ENCODE results near the gene OSBPL5. TPM values are rescaled to one million over a fixed set of nuclear protein-coding genes. Genes with fewer than 3 reads are reported as not detected.

Gene OSBPL5
- total and polyA plus RNA-seq, 8 donors = 8.6 to 127 (median 25.2) TPM

DNA sequence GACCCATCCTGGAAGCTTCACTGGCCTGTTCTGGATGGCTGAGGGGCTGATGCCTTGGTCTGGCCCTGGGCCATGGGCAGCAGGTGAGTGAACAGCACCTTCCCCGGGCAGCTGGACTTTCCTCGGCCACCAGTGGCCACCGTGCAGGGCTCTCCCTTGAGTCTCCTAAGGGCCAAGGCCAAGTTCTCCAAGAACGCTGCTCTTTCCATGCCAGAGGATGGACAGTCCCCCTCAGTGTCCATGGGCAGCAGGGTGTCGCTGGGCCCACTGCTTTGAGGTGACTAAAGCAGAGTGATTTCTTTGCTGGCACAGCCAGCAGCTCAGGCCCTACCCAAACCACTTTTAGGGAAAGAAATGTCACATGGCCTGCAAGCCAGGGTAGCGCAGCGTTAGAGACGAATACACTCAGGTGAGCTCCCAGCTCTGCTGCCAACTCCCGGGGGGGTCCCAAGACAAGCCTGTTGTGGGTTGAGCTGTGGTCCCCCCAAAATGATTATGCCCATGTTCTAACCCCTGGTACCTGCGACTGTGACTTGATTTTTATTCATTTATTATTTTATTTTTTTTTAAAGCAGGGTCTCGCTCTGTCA, 104.6 kb downstream of the OSBPL5 start:
- Histone ChIP-seq H3K4me3 (no peak overlapping the region), H3K4me1 (peaks cover 17 to 22% (median 21%) of the 10 kb centered on the region in 4 donors), H3K9me3 (no peaks in the 10 kb centered on the region), H3K27me3 (no peaks in the 10 kb centered on the region), H3K36me3 (no peaks in the 10 kb centered on the region), H3K27ac (no peak overlapping the region)
- 84 to 93% (median 88%) methylated on average over 11 of the region's 11 CpGs for WGBS, 5 donors
- intact Hi-C loops (cut with DNase I; ENCODE audit: low total_unique reads) = no loop called here
- DNase-seq = no peak
- no peak for TF ChIP-seq EP300 (IDR thresholded peaks at IDR 0.05)
- no peak for TF ChIP-seq POLR2AphosphoS5 (IDR thresholded peaks at IDR 0.05)
- TF ChIP-seq, protein P1, sequence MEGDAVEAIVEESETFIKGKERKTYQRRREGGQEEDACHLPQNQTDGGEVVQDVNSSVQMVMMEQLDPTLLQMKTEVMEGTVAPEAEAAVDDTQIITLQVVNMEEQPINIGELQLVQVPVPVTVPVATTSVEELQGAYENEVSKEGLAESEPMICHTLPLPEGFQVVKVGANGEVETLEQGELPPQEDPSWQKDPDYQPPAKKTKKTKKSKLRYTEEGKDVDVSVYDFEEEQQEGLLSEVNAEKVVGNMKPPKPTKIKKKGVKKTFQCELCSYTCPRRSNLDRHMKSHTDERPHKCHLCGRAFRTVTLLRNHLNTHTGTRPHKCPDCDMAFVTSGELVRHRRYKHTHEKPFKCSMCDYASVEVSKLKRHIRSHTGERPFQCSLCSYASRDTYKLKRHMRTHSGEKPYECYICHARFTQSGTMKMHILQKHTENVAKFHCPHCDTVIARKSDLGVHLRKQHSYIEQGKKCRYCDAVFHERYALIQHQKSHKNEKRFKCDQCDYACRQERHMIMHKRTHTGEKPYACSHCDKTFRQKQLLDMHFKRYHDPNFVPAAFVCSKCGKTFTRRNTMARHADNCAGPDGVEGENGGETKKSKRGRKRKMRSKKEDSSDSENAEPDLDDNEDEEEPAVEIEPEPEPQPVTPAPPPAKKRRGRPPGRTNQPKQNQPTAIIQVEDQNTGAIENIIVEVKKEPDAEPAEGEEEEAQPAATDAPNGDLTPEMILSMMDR (IDR thresholded peaks at IDR 0.05) = no peak
- TF ChIP-seq POLR2A (IDR thresholded peaks at IDR 0.05) = no peak

DNA sequence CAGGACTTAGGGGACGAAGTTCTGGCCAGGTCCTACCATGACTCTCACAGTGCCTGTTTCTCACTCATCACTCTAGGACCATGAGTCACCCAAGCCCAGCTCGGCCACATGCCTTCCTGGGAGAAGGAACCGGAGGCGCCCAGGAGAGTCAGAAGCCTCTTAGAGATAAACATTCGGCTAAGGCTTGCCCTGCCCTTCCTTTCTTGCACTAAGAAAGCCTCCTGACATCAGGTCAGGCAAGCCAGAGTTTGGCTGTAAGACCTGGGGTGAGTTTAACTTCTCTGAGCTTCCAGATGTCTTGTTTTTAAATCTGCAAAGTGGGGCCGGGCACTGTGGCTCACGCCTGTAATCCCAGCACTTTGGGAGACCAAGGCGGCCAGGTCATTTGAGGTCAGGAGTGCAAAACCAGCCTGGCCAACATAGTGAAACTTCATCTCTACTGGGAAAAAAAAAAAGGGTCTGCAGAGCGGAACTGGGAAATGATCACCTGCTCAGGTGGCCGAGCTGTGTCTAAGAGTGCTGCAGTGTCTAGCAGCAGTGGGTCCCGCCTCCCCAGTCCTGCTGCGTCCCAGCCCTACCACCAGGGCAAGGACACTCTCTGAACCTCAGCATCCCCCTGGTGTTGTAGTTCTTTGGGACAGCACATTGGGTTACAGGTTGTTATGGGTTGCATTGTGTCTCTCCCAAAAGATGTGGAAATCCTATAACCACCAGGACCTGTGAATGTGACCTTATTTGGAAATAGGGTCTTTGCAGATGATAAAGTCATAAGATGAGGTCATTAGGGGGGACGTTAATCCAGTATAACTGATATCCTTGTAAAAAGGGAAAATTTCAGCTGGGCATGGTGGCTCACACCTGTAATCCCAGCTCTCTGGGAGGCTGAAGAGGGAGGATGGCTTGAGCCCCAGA, 106.1 kb downstream of the OSBPL5 start:
- no peaks in the 10 kb centered on the region for H3K27me3 ChIP-seq
- intact Hi-C loops (cut with DNase I; ENCODE audit: low total_unique reads) = no loop called here
- no peak for DNase-seq
- H3K36me3 ChIP-seq = peaks cover 0 to 10% (median 6%) of the 10 kb centered on the region in 4 donors
- H3K27ac ChIP-seq = peak overlapping the region in 2 of 5 donors; percentile 29 to 38
- H3K4me1 ChIP-seq = peaks cover 27 to 37% (median 32%) of the 10 kb centered on the region in 4 donors
- H3K9me3 ChIP-seq = no peaks in the 10 kb centered on the region
- TF ChIP-seq POLR2AphosphoS5 (IDR thresholded peaks at IDR 0.05) = no peak
- no peak for TF ChIP-seq POLR2A (IDR thresholded peaks at IDR 0.05)
- TF ChIP-seq, protein P1 (IDR thresholded peaks at IDR 0.05) = no peak
- no peak for TF ChIP-seq EP300 (IDR thresholded peaks at IDR 0.05)
- H3K4me3 ChIP-seq = no peak overlapping the region
- WGBS, 5 donors = 76 to 83% (median 80%) methylated on average over 13 of the region's 13 CpGs

GRCh38 chr11:3057069-3057963, 107.8 kb downstream of the OSBPL5 start, which contains the start of gene CARS1:
Gene CARS1, minus strand, starts transcription at chr11:3057423. Its CDS starts 56 bp downstream, at chr11:3057367.
- Histone ChIP-seq H3K27me3 (no peaks in the 10 kb centered on the region), H3K36me3 (peaks cover 0 to 27% (median 19%) of the 10 kb centered on the region in 4 donors), H3K9me3 (no peaks in the 10 kb centered on the region), H3K4me1 (peaks cover 27 to 49% (median 38%) of the 10 kb centered on the region in 4 donors), H3K4me3 (peak within 1 kb of the TSS; percentile 89 to 99 (median 98)), H3K27ac (peak within 1 kb of the TSS; percentile 90 to 99 (median 94))
- peak; percentile 42 to 93 (median 75) for TF ChIP-seq POLR2AphosphoS5 (IDR thresholded peaks at IDR 0.05)
- TF ChIP-seq, protein P1 (IDR thresholded peaks at IDR 0.05) = no peak
- no peak for TF ChIP-seq EP300 (IDR thresholded peaks at IDR 0.05)
- peak in 1 of 4 donors; percentile 37 for TF ChIP-seq POLR2A (IDR thresholded peaks at IDR 0.05)
- peak; percentile 96 to 98 for DNase-seq
- intact Hi-C loops (cut with DNase I; ENCODE audit: low total_unique reads) = no loop called here
- 2 to 4% (median 3%) methylated on average over 33 to 68 of the region's 68 CpGs for WGBS, 5 donors

Measured in stomach (tissue), 9 donors.